GM18861 (cell line): ENCODE measurements around the gene METTL1.
"Not testable (repeated sequence)": the region's sequence is repeated elsewhere in the genome, so short reads cannot be mapped to it uniquely, and the experiment has no call there.

ENCODE experiments used
- ATAC-seq: cut with Tn5 transposase; IDR thresholded peaks from one replicate; pipeline ENCODE4 v1.9.1; 2021; ENCODE audit not compliant: unreplicated experiment

The METTL1 gene

GRCh38 chr12:57771873-57772428 is at the start of gene METTL1:
Gene METTL1 (minus strand): TSS chr12:57772105. CDS start chr12:57772083, 22 bp downstream.
- peak; percentile 62 for ATAC-seq

DNA sequence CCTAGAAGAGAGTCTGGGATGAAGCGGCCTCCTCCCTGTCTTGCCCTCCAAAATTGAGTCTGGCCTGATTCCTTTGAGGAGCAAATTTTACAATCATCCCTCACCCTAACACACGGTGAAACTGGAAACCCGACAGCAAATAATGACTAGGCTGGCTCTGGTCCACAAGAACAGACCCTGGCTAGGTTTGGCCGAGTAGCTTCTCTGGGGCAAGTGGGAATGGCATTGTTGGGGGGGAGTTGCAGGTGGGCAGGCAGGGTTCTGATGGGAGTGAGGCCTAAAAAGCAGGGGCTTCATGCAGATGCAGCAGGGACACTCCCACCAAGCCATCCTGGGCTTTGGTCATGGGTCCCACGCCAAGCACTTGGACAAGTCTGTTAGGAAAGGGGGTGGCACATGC is 49.1 kb upstream of the METTL1 start:
- ATAC-seq = not testable (repeated sequence)

- not testable (repeated sequence) for ATAC-seq
These were observed 48.2 kb upstream of the METTL1 start for GRCh38 chr12:57820119-57820518.

DNA sequence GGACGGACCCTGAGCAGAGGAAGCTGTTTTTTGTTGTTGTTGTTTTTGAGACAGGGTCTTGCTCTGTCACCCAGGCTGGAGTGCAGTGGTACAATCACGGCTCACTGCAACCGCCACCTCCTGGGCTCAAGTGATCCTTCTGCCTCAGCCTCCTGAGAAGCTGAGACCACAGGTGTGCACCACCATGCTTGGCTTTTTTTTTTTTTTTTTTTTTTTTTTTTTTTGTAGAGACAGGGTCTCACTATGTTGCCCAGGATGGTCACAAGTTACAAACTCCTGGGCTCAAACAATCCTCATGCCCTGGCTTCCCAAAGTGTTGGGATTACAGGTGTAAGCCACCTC is 46.1 kb upstream of the METTL1 start:
- ATAC-seq = not testable (repeated sequence)

DNA sequence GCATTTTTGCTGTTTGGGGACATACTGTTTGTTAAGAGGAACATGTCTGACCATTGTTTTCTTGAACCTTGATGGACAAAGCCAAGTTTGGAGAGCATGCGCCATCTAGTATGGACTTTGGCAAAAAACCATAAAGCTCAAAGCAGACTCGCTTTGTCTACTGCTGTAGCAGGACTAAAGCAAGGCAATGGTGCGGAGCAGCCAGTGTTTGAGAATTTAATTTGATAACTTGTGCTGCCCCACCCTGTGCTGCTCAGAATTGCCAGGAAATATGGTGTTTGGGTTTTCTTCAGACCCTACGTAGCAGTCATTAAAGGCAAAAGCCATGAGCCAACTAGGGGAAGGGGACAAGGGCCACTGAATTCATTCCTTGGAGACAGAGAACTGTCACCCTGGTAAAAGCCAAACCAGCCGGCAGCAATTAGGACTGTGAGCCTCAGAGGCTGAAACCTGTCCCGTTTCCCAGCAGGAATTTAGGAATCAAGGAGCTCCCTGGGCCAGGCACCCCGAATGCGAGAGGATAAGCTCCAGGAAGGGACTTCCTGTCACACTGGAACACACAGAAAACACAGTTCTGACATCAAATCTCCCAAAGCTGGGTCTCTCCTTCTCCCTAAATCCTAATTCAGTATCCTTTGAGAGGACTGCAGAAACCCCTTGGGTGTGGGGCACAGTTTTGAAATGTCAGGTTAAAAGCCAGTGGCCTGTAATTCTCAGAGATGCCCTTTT is 45.5 kb upstream of the METTL1 start:
- no peak for ATAC-seq

- no peak for ATAC-seq
These were observed 44.9 kb upstream of the METTL1 start for GRCh38 chr12:57816855-57817151.

- ATAC-seq = no peak
These were observed 44.3 kb upstream of the METTL1 start for GRCh38 chr12:57816001-57816854.

GRCh38 chr12:57815177-57816000 is 43.5 kb upstream of the METTL1 start:
- no peak for ATAC-seq

DNA sequence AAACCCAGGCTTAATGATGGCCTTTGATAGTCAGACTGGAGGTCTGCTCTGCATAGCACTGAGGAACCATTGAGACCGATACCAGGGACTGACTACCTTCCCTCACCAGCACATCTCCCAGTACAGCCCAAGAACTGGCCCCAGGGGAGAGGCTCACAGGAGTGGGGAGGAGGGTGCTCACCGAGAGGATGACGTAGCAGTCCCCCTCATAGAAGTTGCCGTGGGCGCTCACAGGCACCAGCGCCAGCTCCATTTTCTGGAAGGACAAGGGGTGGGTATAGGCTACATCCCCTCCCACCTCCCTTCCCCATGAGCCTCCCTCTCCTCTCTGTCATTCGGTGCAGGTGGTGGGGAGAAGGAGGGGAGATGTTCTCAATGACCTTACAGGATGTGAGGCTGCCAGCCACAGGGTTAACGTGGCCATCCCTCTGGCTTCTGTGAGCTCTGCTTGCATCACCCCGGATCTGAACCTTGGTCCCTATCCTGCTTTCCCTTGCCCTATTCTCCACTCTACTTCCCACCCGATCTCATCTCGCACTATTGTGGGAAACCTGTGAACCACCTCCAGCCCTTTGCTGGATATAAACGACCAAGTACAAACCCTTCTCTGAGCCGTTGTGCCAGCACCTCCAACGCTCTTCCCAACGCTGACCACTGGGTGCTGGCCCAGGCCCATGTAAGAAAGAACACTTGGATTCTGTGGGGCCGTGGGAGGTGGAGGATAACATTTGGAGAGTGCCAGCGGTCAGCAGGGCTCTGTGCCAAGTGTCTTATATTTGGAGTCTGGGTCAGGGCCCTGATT is 42.3 kb upstream of the METTL1 start:
- no peak for ATAC-seq

DNA sequence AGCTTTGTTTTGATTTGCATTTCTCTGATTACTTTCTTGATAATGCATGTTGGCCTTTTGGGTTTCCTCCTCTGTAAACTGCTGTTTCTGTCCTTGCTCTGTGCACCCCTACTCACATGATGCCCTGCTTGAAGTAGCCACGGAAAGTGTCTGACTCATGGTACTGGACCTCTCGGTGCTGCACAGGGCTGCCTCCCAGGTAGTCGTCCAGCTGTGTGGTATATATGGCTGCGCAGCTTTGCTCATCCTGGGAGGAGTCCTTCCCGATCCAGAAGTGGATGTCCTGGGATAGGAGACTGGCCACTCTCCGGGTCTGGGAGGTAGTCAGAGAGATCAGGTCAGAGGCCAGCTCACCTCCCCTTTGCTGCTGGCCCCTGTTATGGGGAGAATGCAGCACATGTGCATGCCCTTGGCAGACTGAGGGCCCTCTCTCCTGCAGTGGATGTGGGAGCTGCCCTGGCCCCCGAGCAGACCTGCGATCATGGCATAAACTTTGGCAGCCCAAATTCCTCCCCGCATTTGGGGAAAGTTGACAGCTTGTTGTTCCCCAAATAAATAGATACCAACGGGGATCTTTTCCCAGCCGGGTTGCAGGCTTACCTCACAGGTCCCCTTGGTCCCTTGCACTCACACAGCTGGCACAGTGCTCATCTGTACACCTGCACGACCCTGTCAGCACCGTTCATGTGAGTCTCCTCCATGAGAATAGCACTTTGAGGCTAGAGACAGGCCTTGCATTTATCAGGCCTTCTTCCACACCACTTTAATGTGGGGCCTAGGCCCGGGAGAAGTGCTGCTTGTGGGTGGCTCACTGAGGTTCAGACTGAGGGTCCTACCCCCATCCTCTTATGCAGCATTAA is 41.4 kb upstream of the METTL1 start:
- no peak for ATAC-seq

GRCh38 chr12:57811028-57811755 is 39.3 kb upstream of the METTL1 start:
- ATAC-seq = no peak

DNA sequence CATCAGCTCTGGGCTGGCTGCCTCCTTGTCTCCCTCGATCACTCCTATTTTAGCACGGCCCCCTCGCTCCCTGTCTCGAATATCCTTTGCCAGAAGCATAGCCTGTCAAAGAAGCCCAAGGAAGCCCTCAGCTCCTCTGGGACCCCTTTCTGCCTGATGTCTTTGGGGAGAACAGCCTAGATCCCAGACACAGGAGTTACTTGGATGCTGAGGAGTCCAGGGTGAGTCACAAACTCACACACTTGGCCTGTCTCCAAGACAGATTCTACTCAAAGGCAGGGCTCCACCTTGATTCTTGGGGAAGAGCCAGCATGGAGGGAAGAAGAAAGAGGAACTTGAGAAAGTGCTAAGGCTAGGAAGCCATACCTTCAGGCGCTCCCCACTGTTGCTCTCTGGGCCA is 38.5 kb upstream of the METTL1 start:
- no peak for ATAC-seq

DNA sequence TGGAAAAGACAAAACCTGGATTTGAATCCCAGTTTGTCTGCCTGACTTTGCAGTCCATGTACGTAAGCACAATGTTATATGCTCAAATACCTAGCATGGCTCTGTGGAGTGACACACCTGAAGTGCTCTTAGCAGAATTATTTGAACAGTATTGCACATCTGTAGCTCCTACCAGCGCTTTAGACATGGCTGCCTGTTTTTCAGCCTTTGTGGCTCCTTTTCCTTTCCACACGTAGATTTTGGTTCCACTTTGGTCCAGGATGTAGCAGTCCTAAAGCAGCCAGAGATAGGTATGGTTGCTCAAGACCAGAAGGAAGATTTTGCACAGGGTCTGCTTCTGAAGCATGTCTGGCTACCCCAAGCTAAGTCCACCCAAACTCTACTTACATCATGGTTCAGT is 37.5 kb upstream of the METTL1 start:
- no peak for ATAC-seq

GRCh38 chr12:57808351-57808750 is 36.4 kb upstream of the METTL1 start:
- ATAC-seq = no peak

GRCh38 chr12:57807285-57807684 is 35.4 kb upstream of the METTL1 start:
- no peak for ATAC-seq

DNA sequence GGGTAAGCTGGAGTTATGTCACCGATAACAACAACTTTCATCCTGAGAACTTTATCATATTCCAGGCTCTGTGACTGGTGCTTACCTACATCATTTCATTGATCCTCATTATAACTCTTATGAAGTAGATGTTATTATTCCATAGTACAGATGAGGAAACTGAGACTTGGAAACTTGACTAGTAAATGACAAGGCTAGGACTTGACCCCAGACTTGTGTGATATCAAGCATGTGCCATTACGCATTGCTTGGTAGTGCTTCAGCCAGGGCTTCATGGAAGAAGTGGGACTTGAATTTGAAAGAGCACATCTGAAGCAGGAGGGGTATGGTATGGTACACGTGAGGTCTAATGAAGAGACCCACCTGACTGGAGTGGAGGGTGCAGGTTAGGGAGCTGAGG is 34.8 kb upstream of the METTL1 start:
- ATAC-seq = no peak

GRCh38 chr12:57803319-57803893 is 31.5 kb upstream of the METTL1 start:
- ATAC-seq = no peak

DNA sequence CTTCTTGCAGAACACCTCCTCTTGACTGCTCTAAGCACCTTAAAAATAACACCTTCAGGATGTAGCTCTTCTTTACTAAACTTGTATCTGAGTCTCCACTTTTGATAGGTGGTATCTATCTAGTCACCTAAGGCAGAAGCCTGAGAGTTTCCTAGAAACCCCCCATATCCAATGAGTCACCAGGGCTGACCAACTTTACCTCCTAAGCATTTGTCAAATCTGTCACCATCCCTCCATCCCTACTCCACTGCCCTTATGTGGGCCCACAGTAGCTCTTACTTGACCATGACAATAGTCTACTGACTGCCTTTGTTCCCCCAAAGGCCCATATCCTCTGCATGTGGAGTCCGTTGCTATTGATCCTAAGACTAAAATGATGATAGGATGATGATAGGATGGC is 30.7 kb upstream of the METTL1 start:
- ATAC-seq = no peak

DNA sequence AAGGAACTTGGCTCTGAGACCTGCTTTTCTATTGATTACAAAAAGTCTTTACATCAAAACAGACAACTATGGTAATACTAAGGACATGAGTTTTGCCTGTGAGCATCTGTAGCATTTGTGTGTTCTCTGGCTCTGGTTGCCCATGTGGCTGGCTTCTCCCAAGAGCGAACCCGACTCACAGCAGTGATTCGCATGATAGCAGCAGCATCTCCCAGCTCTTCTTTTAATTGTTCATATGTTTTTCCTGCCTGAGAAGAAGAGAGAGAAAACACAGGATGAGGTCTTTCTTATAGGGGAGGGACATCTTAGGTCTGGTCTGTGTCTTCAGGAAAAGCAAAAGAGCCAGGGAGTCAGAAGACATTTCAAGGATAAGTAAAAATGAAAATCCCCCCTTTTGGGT is 29.1 kb upstream of the METTL1 start:
- no peak for ATAC-seq
